ENCODE measurements around the gene TTYH2.

DNA sequence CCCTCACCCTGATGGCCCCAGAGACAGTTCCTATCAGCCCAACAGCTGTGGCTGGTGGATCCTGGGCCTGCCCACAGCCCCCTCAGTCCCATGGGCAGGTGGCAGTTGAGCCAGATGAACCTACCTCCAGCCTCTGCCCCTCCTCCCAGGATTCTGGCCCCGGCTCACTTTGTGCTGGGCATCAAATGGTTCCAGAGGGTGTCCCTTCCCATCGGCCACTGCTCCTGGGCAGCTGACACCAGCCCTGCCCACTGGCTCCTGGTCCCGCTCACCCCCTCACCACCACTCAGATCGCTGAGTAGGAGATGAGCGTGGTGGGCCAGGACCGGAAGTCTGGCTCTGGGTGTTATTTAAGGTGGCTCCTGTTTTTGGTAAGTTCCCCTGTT is 2.0 kb downstream of the TTYH2 start:
- TF ChIP-seq, protein P1, sequence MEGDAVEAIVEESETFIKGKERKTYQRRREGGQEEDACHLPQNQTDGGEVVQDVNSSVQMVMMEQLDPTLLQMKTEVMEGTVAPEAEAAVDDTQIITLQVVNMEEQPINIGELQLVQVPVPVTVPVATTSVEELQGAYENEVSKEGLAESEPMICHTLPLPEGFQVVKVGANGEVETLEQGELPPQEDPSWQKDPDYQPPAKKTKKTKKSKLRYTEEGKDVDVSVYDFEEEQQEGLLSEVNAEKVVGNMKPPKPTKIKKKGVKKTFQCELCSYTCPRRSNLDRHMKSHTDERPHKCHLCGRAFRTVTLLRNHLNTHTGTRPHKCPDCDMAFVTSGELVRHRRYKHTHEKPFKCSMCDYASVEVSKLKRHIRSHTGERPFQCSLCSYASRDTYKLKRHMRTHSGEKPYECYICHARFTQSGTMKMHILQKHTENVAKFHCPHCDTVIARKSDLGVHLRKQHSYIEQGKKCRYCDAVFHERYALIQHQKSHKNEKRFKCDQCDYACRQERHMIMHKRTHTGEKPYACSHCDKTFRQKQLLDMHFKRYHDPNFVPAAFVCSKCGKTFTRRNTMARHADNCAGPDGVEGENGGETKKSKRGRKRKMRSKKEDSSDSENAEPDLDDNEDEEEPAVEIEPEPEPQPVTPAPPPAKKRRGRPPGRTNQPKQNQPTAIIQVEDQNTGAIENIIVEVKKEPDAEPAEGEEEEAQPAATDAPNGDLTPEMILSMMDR (IDR thresholded peaks at IDR 0.05), result no peak
- TF ChIP-seq POLR2A (IDR thresholded peaks at IDR 0.05) (no peak), POLR2AphosphoS5 (IDR thresholded peaks at IDR 0.05) (no peak)

All from breast epithelium (tissue), 3 donors.